Heart left ventricle (tissue), 13 donors: ENCODE data around the gene SULT1A3.
"Not testable (repeated sequence)": the region's sequence is repeated elsewhere in the genome, so short reads cannot be mapped to it uniquely, and the experiment has no call there.

Experiments used
- POLR2A ChIP-seq, 2 donors: fragments of 450-650 bp; IDR thresholded peaks; one replicate each; pipeline ENCODE4 v1.6.1; 2017; ENCODE audit warnings: antibody characterized with exemption in 2 of 2, mild to moderate bottlenecking in 2 of 2, moderate library complexity in 2 of 2
- TF ChIP-seq, protein P1 (sequence below), 12 donors: fragments of 200-600 bp; sonication (generic) in 4 of 12; IDR thresholded peaks; one replicate each; pipeline versions ENCODE4 v1.5.0 to v1.8.0; 2018 to 2022; ENCODE audit warnings: antibody characterized with exemption in 12 of 12, mild to moderate bottlenecking in 5 of 12
- donor health status: ischemic (EF 13 %, LVEDD 7.1; RV severe dilation, severe dysfunction).
- donor health status: DM: no; HTN: yes; CAD: no.
- donor health status: DM: no; HTN: no; CAD: no.
- donor health status: ischemic (EF 25% LVEDD 6.9; RV normal size, moderate dysfunction).
- donor health status: ischemic (EF 25% LVEDD 5.7; RV mildly dilated, moderate dysfunction).
- donor health status: ischemic (EF 35%, LVEDD 5.7; RV mildly dilated, moderate dysfunction).
- donor health status: nonischemic (EF 11% LVEDD 7.7; RV severe dilation, severe dysfunction).
- donor health status: DM: yes; HTN: yes; CAD: no.
- donor health status: PGD.
- donor health status: ischemic (EF 29% LVEDD 5.4; RV normal size, mild dysfunction).
- donor health status: nonischemic (EF 23%, LVEDD 6.1; RV moderate dilation, normal function).

DNA sequence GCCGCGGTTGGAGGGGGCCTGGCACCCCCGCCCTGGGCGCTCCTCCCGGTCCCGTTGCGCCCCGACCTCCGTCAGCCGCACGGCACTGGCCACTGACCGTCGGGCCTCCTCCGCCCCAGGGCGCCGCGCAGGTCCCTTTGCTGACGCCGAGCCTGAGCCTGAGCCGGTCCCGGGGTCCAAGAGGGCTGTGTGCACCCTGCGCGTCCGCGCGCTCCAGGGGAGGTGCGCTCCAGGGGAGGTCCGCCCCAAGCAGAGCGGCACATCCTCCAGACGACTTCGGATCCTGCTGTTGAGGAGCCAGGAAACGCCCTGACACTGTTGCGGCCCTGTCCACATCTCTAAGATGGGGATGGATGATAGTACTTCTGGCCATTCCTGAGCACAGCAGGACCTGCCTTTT is 7.2 kb downstream of the SULT1A3 start:
- TF ChIP-seq, protein P1, sequence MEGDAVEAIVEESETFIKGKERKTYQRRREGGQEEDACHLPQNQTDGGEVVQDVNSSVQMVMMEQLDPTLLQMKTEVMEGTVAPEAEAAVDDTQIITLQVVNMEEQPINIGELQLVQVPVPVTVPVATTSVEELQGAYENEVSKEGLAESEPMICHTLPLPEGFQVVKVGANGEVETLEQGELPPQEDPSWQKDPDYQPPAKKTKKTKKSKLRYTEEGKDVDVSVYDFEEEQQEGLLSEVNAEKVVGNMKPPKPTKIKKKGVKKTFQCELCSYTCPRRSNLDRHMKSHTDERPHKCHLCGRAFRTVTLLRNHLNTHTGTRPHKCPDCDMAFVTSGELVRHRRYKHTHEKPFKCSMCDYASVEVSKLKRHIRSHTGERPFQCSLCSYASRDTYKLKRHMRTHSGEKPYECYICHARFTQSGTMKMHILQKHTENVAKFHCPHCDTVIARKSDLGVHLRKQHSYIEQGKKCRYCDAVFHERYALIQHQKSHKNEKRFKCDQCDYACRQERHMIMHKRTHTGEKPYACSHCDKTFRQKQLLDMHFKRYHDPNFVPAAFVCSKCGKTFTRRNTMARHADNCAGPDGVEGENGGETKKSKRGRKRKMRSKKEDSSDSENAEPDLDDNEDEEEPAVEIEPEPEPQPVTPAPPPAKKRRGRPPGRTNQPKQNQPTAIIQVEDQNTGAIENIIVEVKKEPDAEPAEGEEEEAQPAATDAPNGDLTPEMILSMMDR (IDR thresholded peaks at IDR 0.05) = not testable (repeated sequence)
- TF ChIP-seq POLR2A (IDR thresholded peaks at IDR 0.05) = not testable (repeated sequence)
